ENCODE results near the gene ZNG1A. TPM values are rescaled to one million over a fixed set of nuclear protein-coding genes. Genes with fewer than 3 reads are reported as not detected.
"Not testable (repeated sequence)": the region's sequence is repeated elsewhere in the genome, so short reads cannot be mapped to it uniquely, and the experiment has no call there.

ZNG1A gene
- polyA plus RNA-seq, 3 donors, result 73.3 to 87.0 (median 74.2) TPM

- not testable (repeated sequence) for DNase-seq (ENCODE audit: low read depth in 3 of 3, low spot score in 2 of 3)
Observed at GRCh38 chr9:199601-200000, 20.7 kb upstream of the ZNG1A start.

GRCh38 chr9:178140-178825 is 573 bp downstream of the ZNG1A start:
- DNase-seq (ENCODE audit: low read depth in 3 of 3, low spot score in 2 of 3), result not testable (repeated sequence)

GRCh38 chr9:169757-170156 is 9.1 kb downstream of the ZNG1A start:
- not testable (repeated sequence) for DNase-seq (ENCODE audit: low read depth in 3 of 3, low spot score in 2 of 3)

- DNase-seq (ENCODE audit: low read depth in 3 of 3, low spot score in 2 of 3), result not testable (repeated sequence)
Observed at GRCh38 chr9:159871-160270, 19.0 kb downstream of the ZNG1A start.

GRCh38 chr9:151173-151572 is 27.7 kb downstream of the ZNG1A start:
- DNase-seq (ENCODE audit: low read depth in 3 of 3, low spot score in 2 of 3), result not testable (repeated sequence)

GRCh38 chr9:139880-140279 is 39.0 kb downstream of the ZNG1A start:
- DNase-seq (ENCODE audit: low read depth in 3 of 3, low spot score in 2 of 3), result not testable (repeated sequence)

GRCh38 chr9:117995-118467 is 60.8 kb downstream of the ZNG1A start, which contains the start of gene FOXD4:
TSS of gene FOXD4 (minus strand) at chr9:118417. CDS start at chr9:118119, 298 bp downstream.
- not testable (repeated sequence) for DNase-seq (ENCODE audit: low read depth in 3 of 3, low spot score in 2 of 3)

- not testable (repeated sequence) for DNase-seq (ENCODE audit: low read depth in 3 of 3, low spot score in 2 of 3)
Observed at GRCh38 chr9:117144-117994, 61.5 kb downstream of the ZNG1A start.

GRCh38 chr9:116239-117077 is 62.4 kb downstream of the ZNG1A start:
- DNase-seq (ENCODE audit: low read depth in 3 of 3, low spot score in 2 of 3), result not testable (repeated sequence)

- not testable (repeated sequence) for DNase-seq (ENCODE audit: low read depth in 3 of 3, low spot score in 2 of 3)
Observed at GRCh38 chr9:115118-115451, 63.8 kb downstream of the ZNG1A start.

GRCh38 chr9:114267-115117 is 64.4 kb downstream of the ZNG1A start:
- not testable (repeated sequence) for DNase-seq (ENCODE audit: low read depth in 3 of 3, low spot score in 2 of 3)

- not testable (repeated sequence) for DNase-seq (ENCODE audit: low read depth in 3 of 3, low spot score in 2 of 3)
Observed at GRCh38 chr9:113468-114266, 65.2 kb downstream of the ZNG1A start.

- DNase-seq (ENCODE audit: low read depth in 3 of 3, low spot score in 2 of 3), result not testable (repeated sequence)
Observed at GRCh38 chr9:112589-113467, 66.0 kb downstream of the ZNG1A start.

GRCh38 chr9:110672-111071 is 68.2 kb downstream of the ZNG1A start:
- not testable (repeated sequence) for DNase-seq (ENCODE audit: low read depth in 3 of 3, low spot score in 2 of 3)

GRCh38 chr9:109540-109939 is 69.3 kb downstream of the ZNG1A start:
- not testable (repeated sequence) for DNase-seq (ENCODE audit: low read depth in 3 of 3, low spot score in 2 of 3)

- DNase-seq (ENCODE audit: low read depth in 3 of 3, low spot score in 2 of 3), result not testable (repeated sequence)
Observed at GRCh38 chr9:108742-109495, 69.9 kb downstream of the ZNG1A start.

- not testable (repeated sequence) for DNase-seq (ENCODE audit: low read depth in 3 of 3, low spot score in 2 of 3)
Observed at GRCh38 chr9:105991-106390, 72.9 kb downstream of the ZNG1A start.
